Stimulated activated CD8-positive, alpha-beta memory T cell treated with anti-CD3 and anti-CD28 coated beads, Interleukin-7, amount 100 ng/mL, for 24 hours (primary cell): ENCODE results near the gene TOP1.

Source experiments
- DNase-seq: peaks from one replicate; pipeline ENCODE4 v3.0.0-alpha.2; 2020; ENCODE audit warnings: low read depth

Gene TOP1

DNA sequence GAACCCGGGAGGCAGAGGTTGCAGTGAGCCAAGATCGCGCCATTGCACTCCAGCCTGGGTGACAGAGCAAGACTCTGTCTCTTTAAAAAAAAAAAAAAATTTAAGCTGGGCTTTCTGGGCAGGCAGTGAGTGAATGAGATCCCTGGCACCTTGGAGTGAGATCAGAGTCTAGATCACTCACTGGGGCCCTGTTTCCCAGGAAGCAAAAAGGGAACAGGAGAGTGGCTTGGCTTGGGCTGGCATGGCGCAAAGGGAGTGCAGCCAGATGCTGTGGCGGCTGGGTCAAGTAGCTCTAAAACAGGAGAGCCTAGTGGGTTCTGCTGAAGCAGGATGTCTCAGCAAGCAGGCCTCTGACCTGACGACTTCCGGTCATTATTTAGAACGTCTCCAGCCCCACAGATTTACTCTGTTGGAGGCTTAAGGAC is 119.2 kb downstream of the TOP1 start:
- DNase-seq: no peak

DNA sequence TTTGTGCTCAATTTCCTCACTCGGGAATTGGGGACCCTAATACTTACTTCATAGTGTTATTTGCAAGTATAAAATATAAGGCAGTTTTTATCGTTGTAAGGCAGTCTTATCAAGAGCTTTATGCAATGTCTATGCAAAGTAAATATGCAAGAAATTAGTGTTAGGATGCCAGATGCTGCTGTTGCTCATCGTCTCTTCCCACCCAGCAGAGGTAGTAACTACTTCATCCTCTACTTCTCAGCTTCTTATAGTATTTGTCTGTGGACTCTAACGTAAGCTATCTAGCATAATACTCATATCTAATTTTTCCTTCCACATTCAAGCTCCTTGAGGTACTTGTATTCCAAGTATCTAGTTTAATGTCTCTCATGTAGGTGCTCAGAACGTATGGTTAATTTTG is 120.3 kb downstream of the TOP1 start:
- DNase-seq: no peak

DNA sequence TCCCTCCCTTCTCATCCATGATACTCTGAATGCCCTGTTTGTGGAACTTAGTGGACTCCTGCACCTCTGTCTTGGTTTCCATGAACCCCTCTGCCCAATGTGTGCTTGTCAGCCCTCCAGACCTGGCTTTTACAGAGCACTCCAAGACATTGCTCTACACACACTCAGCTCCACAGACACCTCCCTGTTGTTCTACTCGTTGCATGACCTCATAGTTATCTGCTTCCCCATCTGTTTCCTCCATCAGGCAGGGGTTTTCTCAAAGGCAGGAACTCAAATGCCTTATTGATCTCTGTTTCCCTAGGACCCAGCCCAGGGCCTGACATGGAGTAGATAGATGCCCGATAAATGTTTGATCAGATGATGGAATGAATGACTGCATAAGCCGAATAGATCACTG is 122.0 kb downstream of the TOP1 start:
- no peak for DNase-seq

DNA sequence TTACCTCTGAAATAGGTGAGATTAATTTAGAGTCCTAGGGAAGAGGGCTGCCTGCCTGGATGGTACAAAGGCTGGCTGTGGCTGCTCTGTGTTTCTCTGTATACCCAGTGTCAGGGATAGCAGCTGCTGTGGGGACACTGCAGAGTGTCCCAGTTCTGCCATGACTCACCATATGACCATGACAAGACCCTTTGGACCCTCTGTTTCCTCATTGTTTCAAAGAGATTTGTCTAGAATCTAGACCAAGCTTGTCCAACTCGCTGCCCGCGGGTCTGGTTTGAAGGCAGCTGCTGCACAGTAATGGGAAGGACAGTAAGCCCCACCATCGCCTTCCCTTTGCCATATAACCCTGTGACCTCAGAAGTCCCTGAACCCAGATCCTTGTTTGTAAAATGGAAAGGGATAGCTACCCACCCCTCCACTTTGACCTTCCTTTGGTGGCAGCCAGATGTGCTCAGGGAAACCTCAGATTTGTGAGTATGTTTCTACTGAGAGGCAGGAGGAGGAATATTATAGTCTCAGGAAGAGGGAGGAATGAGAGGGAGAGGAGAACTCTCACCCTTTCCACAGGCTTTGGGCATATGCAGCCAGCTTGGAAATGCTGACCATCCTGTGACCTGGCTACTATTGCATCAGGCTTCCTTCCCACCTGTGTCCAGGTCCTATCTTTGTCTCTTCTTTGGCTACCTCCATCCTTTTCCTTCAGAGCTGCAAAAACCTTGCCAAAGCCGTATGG is 122.7 kb downstream of the TOP1 start:
- no peak for DNase-seq

DNA sequence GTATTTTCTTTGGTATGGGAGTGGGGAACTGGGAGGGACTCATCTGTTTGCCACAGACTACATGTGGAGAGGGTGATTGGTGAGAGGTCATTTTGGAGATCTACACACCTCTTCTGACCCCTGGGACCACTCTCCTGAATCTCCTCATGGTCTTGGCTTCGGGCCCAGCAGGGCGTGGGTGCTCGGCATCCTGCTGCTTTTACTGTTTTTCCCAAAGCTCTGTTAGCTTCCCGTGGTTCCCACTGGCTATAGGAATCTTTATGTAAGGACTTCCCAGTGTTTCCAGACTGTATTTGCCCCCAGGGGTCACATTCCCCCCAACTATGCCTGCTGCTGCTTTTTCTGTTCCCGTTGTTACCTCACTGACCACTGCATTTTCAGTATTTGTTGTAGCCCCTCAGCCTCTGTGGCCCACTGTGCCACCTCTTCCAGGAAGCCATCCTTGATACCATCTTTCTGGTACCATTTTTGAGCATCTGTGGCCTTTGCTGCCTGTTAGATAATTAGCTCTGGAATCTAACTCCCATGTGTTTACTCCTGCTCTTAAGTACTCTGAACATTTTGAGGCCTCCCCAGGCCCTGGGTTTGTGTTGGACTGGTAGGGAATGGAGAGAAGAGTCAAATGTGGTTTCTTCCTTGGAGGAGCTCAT is 123.6 kb downstream of the TOP1 start:
- no peak for DNase-seq

DNA sequence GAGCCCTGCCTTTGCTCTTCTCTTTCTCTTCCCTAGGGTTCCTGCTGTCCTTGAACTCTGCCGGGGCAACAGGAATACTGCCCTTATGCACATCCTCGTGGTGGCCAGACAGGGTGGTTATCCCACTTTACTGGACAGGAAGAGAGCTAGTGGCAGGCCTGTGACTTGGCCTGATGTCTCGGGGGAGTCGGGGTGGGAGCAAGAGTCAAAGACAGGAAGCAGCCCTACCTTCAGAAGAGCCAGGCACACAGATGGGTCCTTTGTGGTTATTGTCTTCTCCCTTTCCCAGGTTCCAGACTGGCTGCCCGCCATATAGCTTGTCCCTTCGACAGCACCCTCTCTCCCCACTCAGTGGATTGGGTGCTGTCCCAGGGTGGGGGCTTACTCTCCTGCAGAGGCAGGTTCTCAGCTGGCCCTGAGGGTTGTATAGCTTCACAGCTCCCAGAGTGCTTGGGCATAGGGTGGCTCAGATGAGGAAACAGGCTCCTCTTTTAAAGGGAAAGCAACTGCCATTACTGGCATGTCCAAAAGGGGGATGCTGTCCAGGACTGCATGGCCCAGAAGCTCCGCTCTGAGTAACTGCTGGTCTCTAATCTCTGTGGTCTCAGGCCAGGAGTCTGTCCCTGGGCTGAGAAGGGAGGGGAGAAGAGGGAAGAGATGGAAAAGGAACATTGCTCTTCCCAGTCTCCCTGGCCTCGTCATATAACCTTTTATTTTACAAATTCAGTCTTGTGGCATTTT is 126.0 kb downstream of the TOP1 start:
- DNase-seq: no peak

DNA sequence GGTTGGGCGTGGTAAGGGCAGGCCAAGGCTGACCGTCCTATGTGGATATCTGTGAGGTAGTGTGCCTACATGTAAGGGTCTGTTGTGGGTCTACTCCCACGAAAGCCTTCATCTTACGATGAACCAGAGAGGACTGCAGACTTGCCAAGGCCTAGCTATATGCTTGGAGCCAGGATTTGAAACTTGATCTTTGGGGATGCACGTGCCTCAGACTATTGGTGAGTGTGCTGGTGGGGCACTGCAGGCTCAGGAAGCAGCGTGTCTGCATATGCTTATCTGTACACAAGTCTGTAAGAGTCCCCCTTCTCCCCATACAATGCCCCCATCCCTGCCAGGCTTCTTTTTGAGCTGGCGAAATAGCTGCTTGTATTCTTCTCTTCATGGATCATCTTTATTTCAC is 126.6 kb downstream of the TOP1 start:
- DNase-seq: no peak

DNA sequence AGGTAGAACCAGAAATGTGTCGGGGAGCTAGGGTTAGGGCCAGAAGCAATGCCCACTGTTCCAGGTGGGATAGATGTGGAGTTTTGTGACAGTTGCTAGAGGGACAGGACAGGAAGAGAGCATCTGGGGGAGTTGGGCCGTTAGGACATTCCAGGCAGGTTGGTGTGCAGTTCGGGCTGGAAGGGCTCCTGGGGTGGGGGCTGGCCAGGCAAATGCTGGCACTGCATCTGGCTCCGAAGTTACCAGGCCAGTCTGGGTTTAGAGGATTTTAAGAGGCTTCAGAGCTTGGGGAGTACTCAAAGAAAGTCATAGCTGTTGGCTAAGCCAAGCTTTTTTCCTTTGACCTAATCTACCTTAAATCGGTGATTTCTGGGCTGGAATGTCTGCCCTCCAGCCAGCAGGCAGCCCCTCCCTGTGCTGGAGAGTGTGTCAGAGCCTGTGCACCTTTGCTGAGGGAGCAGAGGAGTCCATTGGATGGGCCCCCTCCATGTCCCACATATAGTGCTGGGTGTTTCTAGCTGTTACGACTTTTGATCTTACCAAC is 129.5 kb downstream of the TOP1 start:
- no peak for DNase-seq

DNA sequence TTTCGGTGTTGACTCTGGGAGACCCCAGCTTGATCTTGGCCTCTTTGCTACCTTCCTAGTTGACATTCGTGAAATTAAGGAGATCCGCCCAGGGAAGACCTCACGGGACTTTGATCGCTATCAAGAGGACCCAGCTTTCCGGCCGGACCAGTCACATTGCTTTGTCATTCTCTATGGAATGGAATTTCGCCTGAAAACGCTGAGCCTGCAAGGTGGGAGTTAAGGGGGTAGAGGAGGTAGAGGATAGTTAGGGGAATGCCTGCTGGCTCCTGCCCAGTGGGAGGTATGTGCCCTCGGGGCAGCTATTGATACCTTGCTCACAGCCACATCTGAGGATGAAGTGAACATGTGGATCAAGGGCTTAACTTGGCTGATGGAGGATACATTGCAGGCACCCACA is 130.9 kb downstream of the TOP1 start:
- no peak for DNase-seq

DNA sequence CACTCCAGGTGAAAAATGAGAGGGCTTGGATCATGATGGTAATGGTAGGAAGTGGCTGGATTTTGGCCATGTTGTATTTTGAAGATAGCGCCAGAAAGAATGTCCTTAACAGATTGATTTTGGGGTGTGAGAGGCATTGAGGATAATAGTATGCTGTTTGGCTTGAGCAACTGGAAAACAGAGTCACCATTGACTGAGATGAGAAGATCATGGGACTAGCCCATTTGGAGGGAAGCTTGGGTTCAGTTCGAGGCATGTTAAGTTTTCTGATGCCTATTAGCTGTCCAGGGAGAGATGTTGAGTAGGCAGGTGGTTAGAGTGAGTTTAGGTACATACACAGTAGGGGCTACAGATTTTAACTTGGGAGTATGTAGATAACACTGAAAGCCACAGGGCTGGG is 132.1 kb downstream of the TOP1 start:
- no peak for DNase-seq

DNA sequence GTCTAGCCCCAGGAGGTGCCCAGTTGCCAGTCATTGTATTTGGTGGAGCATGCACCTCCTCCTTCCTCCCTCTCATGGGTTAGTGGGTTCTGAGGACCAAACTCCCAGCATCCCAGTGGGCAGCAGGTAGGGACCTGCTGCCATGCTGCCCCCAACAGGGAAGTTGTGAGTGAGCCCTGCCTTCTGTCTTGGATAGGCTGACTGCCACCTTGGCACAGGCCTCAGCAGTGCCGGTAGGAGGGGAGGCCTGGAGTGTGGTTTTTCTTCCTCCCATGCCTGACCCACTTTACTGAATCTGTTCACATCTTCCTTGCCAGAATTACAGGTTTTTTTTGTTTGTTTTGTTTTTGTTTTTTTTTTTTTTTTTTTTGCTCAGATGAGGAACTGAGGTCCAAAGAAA is 133.3 kb downstream of the TOP1 start:
- DNase-seq: no peak

DNA sequence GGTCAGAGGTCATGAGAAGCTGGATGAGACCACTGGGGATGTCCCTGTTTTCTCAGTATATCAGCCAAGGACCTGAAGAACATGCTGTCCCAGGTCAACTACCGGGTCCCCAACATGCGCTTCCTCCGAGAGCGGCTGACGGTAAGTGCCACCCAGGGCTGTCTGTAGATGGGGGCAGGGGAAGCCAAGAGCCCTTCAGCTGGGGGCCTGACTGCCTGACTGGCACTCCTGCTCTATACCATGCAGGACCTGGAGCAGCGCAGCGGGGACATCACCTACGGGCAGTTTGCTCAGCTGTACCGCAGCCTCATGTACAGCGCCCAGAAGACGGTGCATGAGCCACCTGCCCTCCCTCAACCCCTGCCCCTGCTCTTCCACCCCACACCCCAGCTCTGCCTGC is 133.8 kb downstream of the TOP1 start:
- DNase-seq: no peak

DNA sequence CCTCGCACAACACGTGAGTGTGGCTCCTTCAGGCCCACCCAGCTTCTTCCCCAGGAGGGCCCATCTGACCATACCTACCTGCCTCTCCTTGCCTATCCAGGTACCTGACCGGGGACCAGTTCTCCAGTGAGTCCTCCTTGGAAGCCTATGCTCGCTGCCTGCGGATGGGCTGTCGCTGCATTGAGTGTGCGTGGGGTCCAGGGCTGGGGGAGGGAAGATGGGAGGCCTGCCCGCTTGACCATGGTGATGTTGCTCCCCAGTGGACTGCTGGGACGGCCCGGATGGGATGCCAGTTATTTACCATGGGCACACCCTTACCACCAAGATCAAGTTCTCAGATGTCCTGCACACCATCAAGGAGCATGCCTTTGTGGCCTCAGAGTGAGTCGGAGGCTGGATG is 135.2 kb downstream of the TOP1 start:
- DNase-seq: no peak

DNA sequence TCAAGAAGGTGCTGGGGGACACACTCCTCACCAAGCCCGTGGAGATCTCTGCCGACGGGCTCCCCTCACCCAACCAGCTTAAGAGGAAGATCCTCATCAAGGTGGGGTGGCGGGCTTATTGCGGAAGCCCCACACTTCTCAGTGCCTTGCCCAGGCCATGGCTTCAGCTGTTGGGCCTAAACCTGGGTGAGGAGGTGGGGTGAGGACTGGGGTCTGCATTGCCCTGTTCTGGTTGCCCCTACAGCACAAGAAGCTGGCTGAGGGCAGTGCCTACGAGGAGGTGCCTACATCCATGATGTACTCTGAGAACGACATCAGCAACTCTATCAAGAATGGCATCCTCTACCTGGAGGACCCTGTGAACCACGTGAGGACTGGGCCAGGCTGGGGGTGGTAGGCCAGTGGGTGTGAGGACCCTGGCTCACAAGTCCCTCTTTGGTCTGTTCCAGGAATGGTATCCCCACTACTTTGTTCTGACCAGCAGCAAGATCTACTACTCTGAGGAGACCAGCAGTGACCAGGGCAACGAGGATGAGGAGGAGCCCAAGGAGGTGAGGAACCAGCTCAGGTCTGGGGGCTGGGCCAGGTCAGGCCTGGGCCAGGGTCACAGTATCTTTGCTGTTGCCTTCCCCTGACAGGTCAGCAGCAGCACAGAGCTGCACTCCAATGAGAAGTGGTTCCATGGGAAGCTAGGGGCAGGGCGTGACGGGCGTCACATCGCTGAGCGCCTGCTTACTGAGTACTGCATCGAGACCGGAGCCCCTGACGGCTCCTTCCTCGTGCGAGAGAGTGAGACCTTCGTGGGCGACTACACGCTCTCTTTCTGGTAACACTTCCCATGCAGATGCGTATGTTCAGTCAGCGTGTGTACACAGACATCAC is 136.6 kb downstream of the TOP1 start:
- no peak for DNase-seq

DNA sequence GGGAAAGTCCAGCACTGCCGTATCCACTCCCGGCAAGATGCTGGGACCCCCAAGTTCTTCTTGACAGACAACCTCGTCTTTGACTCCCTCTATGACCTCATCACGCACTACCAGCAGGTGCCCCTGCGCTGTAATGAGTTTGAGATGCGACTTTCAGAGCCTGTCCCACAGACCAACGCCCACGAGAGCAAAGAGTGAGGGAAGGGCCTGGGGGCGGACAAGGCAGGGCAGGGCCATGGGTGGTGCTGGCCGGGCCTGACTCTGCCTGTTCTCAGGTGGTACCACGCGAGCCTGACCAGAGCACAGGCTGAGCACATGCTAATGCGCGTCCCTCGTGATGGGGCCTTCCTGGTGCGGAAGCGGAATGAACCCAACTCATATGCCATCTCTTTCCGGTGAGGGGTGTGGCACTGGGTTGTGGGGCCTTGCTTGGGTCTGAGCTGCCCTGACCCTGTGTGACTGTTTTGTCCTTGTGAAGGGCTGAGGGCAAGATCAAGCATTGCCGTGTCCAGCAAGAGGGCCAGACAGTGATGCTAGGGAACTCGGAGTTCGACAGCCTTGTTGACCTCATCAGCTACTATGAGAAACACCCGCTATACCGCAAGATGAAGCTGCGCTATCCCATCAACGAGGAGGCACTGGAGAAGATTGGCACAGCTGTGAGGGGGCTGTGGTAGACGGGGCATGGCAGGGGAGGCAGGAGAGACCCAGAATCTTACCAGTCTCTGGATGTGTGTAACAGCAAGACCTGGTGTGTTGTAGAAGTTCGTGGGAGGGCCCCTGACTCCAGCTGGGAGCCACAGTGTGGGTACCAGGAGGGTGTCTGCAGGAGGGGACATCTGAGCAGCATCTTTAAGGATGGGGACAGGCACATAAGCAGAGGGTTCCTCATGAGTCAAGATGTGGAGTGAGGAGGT is 137.8 kb downstream of the TOP1 start:
- no peak for DNase-seq

DNA sequence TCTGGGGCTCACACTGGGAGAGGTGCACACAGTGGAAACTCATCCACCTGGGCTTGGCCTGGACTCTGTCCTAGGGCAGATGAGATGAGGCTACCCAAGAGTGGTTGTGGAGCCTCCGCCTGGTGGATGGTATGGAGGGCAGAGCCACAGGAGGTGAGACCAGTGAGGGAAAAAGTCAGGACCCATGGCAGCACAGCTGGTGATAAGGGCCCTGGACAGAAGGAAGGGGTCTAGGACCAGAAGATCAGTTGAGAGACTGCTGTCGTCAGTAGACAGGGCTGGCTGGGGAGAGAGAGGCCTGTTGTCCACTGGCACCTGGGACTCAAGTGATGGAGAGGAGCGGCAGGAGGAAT is 138.5 kb downstream of the TOP1 start:
- DNase-seq: no peak

DNA sequence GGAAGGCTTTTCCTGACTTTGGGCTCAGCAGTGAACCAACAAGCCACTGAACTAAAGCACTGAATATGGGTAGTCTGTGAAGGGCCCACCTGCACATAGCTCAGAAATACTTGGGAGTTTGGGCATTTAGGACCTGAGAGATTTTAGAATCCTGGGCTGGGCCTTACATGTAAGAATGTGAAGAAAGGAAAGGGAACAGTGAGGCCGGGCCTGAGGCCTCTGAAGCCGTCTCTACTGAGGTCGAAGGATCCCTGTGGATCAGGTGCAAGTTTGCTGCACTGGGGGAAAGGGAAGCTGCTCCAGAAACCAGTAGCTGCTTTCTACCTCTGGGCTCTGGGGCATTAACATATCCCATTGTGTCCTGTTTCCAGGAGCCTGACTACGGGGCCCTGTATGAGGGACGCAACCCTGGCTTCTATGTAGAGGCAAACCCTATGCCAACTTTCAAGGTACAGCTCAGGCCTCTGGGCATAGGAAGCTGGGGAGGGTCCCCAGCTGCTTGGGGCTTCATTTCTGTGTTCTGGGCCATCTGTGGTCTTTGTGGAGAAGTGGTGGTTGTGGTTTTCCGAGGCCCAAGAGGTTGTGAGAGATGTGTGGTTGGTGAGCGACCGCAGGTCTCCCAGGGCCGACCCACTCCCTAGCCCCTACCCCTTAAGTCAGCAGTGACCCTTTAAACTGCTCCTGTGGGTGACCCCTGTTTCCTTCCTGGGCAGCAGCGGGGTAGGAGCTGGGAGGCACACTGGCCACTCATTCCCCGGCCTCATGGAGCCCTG is 139.0 kb downstream of the TOP1 start:
- no peak for DNase-seq

DNA sequence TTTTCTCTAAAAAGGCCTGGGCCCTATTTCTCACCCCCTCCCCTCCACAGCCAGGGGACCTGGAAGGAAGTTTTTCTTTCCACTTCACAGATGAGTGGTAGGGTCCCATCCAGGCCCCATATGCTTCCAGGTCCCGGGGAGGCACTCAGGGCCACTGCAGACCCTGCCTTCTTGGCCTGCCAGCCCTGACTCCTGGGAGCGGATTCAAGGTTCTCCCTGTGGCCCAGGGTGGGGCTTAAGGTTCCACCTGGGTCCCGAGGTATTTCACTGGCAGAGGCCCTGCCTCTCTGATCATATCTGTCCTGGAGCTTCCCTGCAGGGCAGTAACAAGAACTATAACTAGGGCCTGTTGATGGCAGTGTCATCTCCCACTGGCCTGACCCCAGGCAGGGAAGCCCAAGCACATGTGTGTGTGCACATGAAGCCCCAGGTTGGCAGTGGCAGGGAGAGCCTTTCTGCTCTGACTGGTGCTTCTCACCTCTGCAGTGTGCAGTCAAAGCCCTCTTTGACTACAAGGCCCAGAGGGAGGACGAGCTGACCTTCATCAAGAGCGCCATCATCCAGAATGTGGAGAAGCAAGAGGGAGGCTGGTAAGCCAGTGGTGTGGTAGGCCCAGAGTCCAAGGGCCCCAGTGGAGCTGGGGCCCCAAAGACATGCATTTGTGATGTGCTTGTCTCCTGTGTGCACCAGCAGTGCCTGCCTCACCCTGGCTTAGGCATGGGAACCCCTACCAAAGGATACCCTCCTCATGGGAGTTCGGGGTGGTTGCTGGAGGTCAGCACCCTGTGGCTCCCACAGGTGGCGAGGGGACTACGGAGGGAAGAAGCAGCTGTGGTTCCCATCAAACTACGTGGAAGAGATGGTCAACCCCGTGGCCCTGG is 139.9 kb downstream of the TOP1 start:
- no peak for DNase-seq

DNA sequence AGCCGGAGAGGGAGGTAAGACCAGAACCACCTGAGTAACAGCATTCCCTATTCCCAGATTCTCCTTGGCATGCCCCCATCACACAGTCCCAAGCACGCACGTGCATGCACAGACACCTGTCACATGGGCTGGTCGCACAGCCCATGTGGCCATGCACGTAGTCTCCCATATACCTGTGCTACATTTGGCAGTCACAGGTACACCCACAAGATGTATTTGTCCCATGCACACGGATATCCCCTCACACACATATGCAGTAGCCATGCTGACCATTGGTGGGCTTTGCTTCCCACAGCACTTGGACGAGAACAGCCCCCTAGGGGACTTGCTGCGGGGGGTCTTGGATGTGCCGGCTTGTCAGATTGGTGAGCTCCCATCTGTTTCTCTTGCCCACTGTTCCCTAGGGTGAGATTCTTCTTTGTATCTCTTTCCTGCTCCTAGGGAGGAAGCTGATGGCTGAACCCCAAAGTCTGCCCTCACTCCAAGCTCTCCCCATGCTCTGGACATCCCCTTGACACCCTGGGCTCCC is 140.6 kb downstream of the TOP1 start:
- no peak for DNase-seq
